ENCODE results near the gene AFF3. TPM values are rescaled to one million over a fixed set of nuclear protein-coding genes. Genes with fewer than 3 reads are reported as not detected.

Gene AFF3
- total and polyA plus RNA-seq, 12 donors: 0.39 to 16.9 (median 7.0) TPM

DNA sequence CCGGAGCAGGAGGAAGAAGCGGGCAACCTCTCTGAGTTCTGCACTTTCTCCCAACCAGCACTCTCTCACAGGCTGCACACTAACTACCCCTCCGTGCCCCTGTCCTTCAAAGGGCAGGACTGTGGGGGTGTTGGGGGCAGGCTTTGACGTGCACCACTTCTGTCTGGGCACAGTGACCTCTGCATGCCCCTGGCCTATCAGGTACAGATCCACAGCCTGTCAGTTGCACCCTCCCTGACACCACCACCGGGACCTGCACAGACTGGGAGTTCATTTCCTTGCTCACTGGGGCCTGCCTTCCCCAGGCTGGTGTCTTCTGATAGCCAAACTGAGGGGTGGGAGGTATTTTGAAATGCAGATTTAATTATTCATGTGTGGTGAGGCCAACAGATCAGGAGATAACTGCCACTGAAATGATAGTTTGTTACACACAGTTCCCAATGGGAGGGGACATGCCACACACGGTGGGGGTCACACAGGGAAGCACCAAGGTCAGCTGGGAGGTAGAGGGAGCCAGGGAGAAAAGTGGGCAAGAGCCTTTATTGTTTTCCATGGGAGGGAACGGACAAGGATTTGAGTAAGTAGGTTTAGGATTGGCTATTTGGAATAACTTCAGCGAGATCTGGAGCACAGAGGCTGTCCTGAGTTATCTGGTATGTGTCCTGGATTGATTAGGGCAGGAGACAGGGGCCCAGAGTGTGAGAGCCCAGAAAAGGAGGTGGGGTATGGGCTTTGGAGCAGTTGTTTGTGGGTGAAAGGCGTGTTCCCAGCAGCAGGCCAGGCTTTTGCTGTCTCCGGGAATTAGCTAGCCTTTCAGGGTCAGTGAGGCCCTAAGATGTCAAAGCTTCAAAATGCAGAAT lies 251.6 kb downstream of the AFF3 start:
- TF ChIP-seq, protein P1, sequence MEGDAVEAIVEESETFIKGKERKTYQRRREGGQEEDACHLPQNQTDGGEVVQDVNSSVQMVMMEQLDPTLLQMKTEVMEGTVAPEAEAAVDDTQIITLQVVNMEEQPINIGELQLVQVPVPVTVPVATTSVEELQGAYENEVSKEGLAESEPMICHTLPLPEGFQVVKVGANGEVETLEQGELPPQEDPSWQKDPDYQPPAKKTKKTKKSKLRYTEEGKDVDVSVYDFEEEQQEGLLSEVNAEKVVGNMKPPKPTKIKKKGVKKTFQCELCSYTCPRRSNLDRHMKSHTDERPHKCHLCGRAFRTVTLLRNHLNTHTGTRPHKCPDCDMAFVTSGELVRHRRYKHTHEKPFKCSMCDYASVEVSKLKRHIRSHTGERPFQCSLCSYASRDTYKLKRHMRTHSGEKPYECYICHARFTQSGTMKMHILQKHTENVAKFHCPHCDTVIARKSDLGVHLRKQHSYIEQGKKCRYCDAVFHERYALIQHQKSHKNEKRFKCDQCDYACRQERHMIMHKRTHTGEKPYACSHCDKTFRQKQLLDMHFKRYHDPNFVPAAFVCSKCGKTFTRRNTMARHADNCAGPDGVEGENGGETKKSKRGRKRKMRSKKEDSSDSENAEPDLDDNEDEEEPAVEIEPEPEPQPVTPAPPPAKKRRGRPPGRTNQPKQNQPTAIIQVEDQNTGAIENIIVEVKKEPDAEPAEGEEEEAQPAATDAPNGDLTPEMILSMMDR (IDR thresholded peaks at IDR 0.05): no peak
- H3K4me1 ChIP-seq: peaks cover 0 to 10% (median 0%) of the 10 kb centered on the region in 9 donors
- no peak overlapping the region for H3K27ac ChIP-seq
- no peaks in the 10 kb centered on the region for H3K9me3 ChIP-seq
- WGBS, 2 donors: 61 to 62% methylated on average over 10 of the region's 10 CpGs
- peak in 7 of 8 donors; percentile 28 to 92 (median 61) for ATAC-seq
- H3K27me3 ChIP-seq: no peaks in the 10 kb centered on the region
- peak in 1 of 2 donors; percentile 14 for DNase-seq
- no peaks in the 10 kb centered on the region for H3K36me3 ChIP-seq
- intact Hi-C loops (cut with DNase I): no loop called here
- H3K4me3 ChIP-seq: no peak overlapping the region

DNA sequence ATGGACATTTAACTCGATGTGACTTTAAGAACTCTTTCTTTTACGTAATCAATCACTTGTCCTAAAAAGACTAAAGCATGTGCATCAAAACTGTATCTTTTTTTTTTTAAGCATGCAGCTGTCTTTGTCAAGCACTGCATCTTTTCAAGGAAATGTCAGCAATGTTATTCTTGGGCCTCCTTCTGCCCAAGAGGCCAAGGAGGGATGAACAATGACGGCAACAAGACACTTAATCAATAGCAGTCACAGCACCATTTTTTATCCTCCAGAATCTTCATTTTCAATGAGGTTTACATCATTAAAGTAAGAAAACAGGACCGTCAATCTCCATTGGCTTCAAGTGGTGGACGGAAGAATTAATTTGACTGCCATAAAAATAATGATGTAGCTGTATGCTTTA lies 253.8 kb downstream of the AFF3 start:
- intact Hi-C loops (cut with DNase I): no loop called here
- ATAC-seq (no peak), DNase-seq (no peak)
- TF ChIP-seq, protein P1 (IDR thresholded peaks at IDR 0.05): no peak
- Histone ChIP-seq H3K27ac (no peak overlapping the region), H3K36me3 (no peaks in the 10 kb centered on the region), H3K9me3 (no peaks in the 10 kb centered on the region), H3K4me1 (peaks cover 0 to 10% (median 0%) of the 10 kb centered on the region in 9 donors), H3K27me3 (no peaks in the 10 kb centered on the region), H3K4me3 (no peak overlapping the region)
- 54 to 60% methylated on average over 5 of the region's 5 CpGs for WGBS, 2 donors

DNA sequence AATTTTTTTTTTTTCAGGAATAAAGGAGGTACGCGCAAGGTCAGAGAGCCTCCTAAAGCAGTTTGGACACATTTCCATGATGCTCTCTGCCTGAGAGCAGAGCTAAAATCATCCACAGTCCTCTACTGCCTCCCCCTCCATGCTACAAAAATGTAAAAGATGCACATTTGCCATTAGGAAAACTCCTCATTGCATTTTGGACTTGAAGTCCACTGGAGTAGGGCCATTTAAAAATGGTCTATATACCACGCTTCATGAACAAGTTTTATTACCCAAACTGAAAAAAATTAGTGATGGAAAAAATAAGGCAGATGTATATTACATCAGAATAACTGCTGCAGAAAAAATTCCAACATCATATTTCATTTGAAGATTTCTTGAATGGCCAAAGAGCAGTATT lies 256.0 kb downstream of the AFF3 start:
- Histone ChIP-seq H3K27me3 (no peaks in the 10 kb centered on the region), H3K4me3 (no peak overlapping the region), H3K36me3 (no peaks in the 10 kb centered on the region), H3K4me1 (peaks cover 0 to 23% (median 7%) of the 10 kb centered on the region in 9 donors), H3K27ac (no peak overlapping the region), H3K9me3 (no peaks in the 10 kb centered on the region)
- DNase-seq (no peak), ATAC-seq (no peak)
- TF ChIP-seq, protein P1 (IDR thresholded peaks at IDR 0.05): no peak
- intact Hi-C loops (cut with DNase I): no loop called here
- 96 to 100% methylated on average over 3 of the region's 3 CpGs for WGBS, 2 donors

DNA sequence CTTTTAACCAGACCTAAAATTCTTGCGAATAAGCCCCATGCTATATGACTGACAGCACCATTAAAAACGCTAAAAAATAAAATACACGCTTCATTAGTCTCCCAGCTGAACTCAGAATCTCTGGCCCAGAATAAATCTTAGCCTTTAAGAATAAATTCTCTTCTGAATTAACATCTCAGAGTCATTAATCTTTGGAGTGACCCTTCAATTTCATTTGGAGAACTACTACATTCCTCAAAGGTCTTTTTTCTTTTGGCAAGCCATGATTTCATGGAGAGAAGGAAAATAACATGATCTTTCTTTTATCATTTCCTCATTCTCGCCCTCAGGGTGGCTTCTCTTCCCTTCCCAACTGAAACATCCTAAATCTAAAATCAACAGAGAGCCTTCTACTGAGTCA lies 259.0 kb downstream of the AFF3 start:
- Histone ChIP-seq H3K27ac (no peak overlapping the region), H3K9me3 (no peaks in the 10 kb centered on the region), H3K4me1 (peaks cover 0 to 31% (median 7%) of the 10 kb centered on the region in 9 donors), H3K36me3 (no peaks in the 10 kb centered on the region), H3K27me3 (no peaks in the 10 kb centered on the region), H3K4me3 (no peak overlapping the region)
- TF ChIP-seq, protein P1 (IDR thresholded peaks at IDR 0.05): no peak
- ATAC-seq: no peak
- 75 to 79% methylated on average over 4 of the region's 4 CpGs for WGBS, 2 donors
- no peak for DNase-seq
- intact Hi-C loops (cut with DNase I): no loop called here
